ENCODE measurements around the gene GRM1.

- no peak for TF ChIP-seq CTCF (conservative IDR thresholded peaks at IDR 0.05 in 1 of 2, IDR thresholded peaks at IDR 0.05 in 1 of 2; ENCODE audit: extremely low read depth in 1 of 2, insufficient read depth in 1 of 2, low read depth in 1 of 2, low read length in 2 of 2)
- TF ChIP-seq EZH2 (IDR thresholded peaks at IDR 0.05; ENCODE audit: borderline replicate concordance, low read length) = no peak
Observed at GRCh38 chr6:146087386-146087785, 58.5 kb downstream of the GRM1 start.
